ENCODE measurements around the gene PINLYP.

The PINLYP gene

GRCh38 chr19:43607238-43608205 lies 31.9 kb downstream of the PINLYP start:
- no peak for DNase-seq

GRCh38 chr19:43609872-43610271 lies 34.3 kb downstream of the PINLYP start:
- no peak for DNase-seq

GRCh38 chr19:43610493-43610892 lies 34.9 kb downstream of the PINLYP start:
- DNase-seq = no peak

DNA sequence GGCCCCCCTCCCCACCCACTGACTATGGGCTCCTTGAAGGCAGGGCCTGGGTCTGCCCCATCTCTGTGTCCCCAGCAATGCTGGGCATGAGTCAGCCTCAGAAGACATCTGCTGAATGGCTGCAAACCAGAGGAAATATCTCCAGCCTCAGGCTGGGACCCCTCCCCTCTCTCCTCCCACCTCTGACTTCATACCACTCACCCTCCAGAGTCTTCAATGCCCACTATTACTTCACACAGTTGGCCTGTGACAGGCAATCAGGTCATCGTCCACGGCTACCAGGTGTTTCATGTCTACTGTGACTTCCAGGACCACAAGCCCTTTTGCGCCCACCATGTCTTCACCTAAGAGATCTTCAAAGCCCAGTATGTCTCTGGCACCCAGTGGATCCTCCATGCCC lies 36.2 kb downstream of the PINLYP start, which contains the start of gene SRRM5:
Gene SRRM5, plus strand, starts transcription at position 301 of the 400 bp plus-strand sequence. Its CDS starts 34 bp downstream, at position 335.
- no peak for DNase-seq

GRCh38 chr19:43612374-43612773 lies 36.8 kb downstream of the PINLYP start:
- DNase-seq = no peak

DNA sequence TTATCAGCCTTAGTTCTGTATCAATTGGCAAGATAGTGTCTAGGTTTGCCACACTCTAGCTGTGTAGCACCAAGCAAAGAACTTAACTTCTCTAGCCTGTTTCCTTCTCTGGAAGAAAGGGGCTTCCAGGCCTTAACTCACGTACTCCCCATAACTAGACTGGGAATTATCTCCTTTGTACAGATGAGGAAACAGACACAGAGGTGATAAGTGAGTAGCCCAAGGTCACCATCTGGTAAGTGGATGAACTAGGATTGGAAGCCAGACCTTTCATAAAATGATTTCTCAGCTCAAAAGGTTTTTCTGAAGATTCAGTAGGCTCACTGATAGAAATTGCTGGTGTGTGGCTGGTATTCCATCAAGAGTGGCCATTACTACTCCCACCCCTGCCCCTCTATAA lies 40.7 kb downstream of the PINLYP start:
- no peak for DNase-seq

GRCh38 chr19:43616954-43617353 lies 41.4 kb downstream of the PINLYP start:
- no peak for DNase-seq

- peak in 1 of 2 donors; percentile 59 for DNase-seq
Measured at GRCh38 chr19:43618921-43619261, 43.3 kb downstream of the PINLYP start.

DNA sequence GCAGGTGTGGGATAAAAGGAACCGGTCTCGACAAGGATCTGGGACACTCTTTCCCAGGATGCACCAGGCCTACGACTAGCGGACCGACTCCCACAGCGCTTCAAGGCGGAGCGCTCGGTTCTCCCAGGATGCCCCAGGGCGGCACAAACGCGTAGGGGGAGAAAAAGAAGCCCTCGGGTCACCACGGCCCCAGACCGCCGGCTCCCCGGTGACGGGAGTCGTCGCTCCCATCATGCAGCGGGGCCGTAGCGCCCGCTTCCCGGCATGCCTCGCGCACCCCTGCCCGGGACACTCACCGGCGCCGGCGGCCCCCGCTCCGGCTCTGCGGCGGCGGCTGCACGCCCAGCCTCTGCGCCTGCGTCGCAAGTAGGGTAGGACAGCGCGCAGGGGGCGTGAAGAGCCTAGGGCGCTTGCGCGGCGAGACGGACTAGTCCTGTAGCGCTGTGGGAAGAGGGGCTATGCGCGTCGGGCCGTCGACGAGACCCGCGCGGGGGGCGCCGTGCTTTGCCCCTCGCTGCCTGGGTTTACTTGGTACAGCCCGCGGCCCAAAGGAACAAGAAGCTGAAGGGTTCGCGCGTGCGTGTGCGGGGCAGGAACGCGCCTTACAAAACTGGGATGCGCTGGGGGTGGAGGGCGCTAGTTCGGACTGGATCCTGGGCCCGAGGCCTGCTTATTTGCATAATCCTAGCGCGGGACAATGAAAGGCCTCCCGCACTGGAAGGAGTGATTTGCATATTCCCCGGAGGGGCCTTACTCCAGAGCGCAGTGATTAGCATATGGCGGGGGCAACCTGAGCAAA lies 43.9 kb downstream of the PINLYP start, which contains the start of gene ZNF428:
Gene ZNF428, minus strand, starts transcription at position 368 of the 799 bp plus-strand sequence. CDS start 5,325 bp downstream, outside the sequence.
- peak; percentile 71 to 76 for DNase-seq

DNA sequence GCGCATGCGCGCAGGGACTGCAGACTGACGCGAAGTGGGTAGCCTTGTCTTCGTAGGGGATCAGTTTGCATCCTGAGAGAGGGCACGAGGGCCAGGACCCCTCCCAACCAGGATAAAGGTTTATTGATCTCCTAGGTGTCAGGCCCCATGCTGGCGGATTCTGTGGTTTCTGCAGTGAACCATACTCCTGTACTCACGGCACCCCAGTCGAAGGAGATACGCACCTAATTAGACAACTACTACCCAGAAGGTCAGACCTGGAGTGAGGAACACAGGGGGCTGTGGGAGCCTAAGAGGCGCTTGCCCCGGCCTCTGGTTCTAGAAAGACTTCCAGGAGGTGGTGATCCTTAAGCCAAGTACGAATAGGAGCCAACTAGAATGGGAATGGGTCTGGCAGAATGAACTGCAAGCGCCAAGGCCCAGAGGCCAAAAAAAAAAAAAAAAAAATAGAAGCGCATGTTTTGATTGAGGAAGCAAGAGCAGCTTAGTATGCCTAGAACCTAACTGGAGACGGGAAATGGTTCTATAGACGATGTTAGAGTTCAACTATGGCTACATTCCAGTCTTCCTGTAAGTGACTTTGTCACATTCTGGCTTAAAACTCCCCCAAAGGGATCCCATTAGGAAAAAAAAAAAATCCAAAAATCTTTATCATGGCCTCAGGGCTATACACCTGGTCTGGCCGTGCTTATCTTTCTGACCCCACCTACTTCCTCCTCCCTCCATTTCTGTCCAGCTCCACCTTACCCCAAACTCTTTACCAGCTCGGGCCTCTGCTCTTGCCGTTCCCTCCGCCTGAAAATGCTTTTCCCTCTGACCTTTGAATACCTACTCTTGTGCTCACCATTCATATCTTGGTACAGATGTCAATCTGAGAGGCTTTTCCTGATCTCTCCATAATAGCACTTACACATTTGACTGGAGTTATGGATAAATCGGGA lies 44.7 kb downstream of the PINLYP start:
- no peak for DNase-seq

DNA sequence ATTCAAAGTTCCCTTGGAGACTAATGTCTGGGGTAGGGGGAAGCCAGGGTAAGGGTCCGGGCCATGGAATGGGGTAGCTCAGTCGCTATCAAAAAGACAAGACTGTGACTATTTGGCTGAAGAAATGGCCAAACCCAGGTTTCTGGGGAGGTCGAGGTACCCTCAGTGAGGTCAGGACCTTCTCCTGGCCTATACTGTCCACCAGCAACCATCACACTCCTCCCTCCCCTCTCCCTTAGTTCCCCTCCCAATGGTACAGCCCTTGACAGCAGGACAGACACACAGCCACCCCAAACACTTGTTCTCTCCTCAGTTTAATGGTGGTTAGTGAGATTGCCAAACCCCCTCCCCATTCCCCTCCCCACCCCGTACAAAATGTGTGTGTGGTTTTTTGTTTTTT lies 46.5 kb downstream of the PINLYP start:
- DNase-seq = no peak

DNA sequence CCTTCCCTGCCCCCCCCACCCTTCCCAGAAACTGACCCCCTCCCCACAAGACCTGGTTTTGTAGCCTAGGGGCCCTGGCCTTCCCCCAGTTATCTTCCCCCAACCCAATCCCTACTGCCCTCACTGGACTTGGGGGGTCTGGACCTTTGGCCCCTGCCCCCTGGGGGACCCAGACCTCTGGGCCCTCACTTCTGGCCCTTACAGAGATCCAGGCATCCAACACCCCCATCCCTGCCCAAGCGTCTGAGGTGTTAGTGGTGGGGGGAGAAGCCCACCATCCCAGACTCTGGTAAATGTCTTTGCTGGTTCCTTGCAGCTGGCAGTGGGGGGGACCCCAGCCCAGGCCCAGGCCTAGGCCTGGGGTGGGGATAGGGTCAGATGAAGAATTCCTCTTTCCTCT lies 47.4 kb downstream of the PINLYP start:
- no peak for DNase-seq

- DNase-seq = no peak
Measured at GRCh38 chr19:43623889-43624670, 48.5 kb downstream of the PINLYP start.

DNA sequence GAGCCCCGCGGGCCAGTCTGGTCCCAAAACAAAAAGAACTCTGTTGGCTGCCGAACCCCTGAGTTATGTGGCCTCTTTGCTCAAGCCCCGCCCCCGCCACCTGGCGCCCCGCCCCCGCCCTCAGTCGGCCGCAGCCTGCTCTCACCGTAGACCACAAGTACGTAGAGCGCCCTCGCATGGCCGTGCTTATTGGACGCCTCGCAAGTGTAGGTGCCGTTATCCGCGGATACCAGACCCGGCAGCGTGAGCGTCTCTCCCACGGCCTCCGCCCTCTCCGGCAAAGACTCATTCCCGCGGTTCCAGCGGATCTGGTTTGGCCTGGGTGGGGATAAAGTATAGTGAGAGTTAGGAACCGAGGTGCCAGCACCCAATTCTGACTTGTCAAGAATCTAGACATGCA lies 49.3 kb downstream of the PINLYP start:
- DNase-seq = no peak

DNA sequence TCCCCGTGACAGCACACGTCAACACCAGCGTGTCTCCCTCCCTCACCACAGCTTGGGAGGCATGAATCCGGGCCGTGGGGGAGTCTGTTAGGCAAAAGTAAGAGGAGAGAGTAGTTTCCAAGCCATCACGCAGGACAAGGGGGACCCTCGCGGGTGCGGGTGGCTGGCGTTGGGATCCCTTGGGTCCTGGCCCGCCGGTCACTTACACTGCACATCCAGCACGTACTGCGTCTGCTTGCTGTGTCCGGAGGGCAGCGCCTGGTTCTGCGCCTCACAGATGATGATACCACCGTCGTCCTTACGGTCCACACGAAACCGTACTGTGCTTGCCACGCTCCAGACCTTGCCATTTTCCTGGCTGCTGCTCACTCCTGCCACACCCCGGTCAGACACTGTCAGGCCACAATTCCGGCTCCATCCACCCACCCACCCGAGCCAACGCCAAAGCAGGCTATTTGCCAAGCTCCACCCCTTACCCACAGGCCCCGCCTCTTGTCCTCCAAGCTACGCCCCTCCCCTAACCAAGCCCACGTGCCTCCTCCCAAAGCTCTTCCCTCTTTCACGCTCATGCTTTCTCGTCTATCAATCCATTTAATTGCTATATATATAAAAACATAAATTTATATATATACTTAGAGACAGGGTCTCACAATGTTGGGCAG lies 50.4 kb downstream of the PINLYP start:
- DNase-seq = no peak

DNA sequence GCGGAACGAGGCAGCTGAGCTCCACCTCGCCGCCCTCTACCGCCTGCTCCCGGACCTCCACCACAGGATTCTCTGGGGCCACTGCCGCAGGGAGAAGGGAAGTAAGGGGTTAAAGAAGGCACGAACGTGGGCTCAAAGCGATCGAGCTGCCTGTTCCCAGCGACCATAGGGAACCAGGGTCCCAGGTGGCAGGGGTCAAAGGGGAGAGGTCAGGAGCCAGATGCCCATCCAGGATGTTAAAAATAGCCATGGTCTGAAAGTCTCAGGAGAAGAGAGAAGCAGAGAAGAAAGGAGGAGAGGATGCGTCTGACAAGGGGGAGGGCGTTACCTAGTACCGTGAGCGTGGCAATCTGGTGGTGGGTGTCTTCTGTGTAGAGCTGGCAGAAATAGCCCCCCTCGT lies 51.2 kb downstream of the PINLYP start:
- no peak for DNase-seq

- DNase-seq = no peak
Measured at GRCh38 chr19:43628646-43629326, 53.2 kb downstream of the PINLYP start.

GRCh38 chr19:43631491-43631890 lies 55.9 kb downstream of the PINLYP start:
- no peak for DNase-seq

Data from bone marrow (tissue), 2 donors.